Endothelial cell of umbilical vein (primary cell): ENCODE results near the gene APBA2.

Source experiments
- EZH2 ChIP-seq: IDR thresholded peaks from 2 replicates; pipeline ENCODE4 v1.6.1; 2012; ENCODE audit warnings: borderline replicate concordance, low read depth, mild to moderate bottlenecking, moderate library complexity, low read length, inconsistent platforms; ENCODE audit not compliant: severe bottlenecking
- JUN ChIP-seq: IDR thresholded peaks from 2 replicates; pipeline ENCODE4 v1.6.1; 2011; ENCODE audit warnings: borderline replicate concordance, low read depth; ENCODE audit not compliant: insufficient read length, insufficient read depth
- POLR2A ChIP-seq: IDR thresholded peaks from 2 replicates; pipeline ENCODE4 v1.6.1; 2012; ENCODE audit warnings: low read depth, mild to moderate bottlenecking, control low read depth, low read length
- POLR2AphosphoS5 ChIP-seq: IDR thresholded peaks from 2 replicates; pipeline ENCODE4 v1.6.1; 2012; ENCODE audit warnings: low read depth, mild to moderate bottlenecking, control low read depth, low read length, moderate library complexity; ENCODE audit not compliant: insufficient read depth
- TF ChIP-seq, protein P1 (sequence below), 2 donors: IDR thresholded peaks; 1 replicate in 1 of 2; 2 replicates in 1 of 2; pipeline ENCODE4 v1.5.1; 2011; ENCODE audit warnings: low read length in 2 of 2, mild to moderate bottlenecking in 2 of 2, moderate library complexity in 2 of 2, control low read depth in 1 of 2, inconsistent platforms in 1 of 2, low read depth in 1 of 2; ENCODE audit not compliant: insufficient read depth in 1 of 2; ENCODE audit errors: extremely low read depth in 1 of 2
- TF ChIP-seq, protein P2 (sequence below): IDR thresholded peaks from 2 replicates; pipeline ENCODE4 v1.6.1; 2011; ENCODE audit not compliant: insufficient read depth, insufficient read length

DNA sequence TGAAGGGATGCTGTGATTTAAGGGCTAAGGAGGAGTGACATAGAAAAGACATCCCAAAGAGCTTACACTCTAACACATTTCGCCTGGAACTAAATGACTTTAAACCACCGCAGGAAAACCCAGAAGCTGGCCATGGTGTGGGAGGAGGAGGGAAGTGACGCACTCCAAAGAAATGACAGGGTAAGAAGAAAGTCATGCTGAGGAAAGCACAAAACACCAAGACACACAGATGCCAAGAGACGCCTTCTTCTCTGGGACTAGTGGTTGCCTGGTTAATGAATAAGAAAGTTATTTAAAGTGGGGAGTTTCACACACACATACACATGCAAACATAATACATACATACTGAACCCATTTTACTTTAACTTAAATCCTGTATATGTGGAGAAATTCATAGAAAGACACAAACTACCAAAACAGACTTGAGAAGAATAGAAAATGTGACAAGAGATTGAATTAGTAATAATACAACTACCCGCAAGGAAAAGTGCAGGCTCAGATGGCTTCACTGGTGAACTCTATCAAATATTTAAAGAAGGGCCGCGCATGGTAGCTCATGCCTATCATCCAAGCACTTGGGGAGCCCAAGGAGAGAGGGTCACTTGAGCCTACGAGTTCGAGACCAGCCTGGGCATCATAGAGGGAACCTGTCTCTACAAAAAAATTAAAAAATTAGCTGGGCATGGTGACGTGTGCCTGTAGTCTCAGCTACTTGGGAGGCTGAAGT is 258.3 kb downstream of the APBA2 start:
- no peak for TF ChIP-seq EZH2
- TF ChIP-seq, protein P1, sequence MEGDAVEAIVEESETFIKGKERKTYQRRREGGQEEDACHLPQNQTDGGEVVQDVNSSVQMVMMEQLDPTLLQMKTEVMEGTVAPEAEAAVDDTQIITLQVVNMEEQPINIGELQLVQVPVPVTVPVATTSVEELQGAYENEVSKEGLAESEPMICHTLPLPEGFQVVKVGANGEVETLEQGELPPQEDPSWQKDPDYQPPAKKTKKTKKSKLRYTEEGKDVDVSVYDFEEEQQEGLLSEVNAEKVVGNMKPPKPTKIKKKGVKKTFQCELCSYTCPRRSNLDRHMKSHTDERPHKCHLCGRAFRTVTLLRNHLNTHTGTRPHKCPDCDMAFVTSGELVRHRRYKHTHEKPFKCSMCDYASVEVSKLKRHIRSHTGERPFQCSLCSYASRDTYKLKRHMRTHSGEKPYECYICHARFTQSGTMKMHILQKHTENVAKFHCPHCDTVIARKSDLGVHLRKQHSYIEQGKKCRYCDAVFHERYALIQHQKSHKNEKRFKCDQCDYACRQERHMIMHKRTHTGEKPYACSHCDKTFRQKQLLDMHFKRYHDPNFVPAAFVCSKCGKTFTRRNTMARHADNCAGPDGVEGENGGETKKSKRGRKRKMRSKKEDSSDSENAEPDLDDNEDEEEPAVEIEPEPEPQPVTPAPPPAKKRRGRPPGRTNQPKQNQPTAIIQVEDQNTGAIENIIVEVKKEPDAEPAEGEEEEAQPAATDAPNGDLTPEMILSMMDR (IDR thresholded peaks at IDR 0.05; ENCODE audit: extremely low read depth in 1 of 2, insufficient read depth in 1 of 2, low read depth in 1 of 2, low read length in 2 of 2), result no peak
- no peak for TF ChIP-seq POLR2AphosphoS5
- TF ChIP-seq POLR2A, result no peak
- TF ChIP-seq, protein P2, sequence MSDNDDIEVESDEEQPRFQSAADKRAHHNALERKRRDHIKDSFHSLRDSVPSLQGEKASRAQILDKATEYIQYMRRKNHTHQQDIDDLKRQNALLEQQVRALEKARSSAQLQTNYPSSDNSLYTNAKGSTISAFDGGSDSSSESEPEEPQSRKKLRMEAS, result no peak
- no peak for TF ChIP-seq JUN
